ENCODE data around the gene DDX47.

DNA sequence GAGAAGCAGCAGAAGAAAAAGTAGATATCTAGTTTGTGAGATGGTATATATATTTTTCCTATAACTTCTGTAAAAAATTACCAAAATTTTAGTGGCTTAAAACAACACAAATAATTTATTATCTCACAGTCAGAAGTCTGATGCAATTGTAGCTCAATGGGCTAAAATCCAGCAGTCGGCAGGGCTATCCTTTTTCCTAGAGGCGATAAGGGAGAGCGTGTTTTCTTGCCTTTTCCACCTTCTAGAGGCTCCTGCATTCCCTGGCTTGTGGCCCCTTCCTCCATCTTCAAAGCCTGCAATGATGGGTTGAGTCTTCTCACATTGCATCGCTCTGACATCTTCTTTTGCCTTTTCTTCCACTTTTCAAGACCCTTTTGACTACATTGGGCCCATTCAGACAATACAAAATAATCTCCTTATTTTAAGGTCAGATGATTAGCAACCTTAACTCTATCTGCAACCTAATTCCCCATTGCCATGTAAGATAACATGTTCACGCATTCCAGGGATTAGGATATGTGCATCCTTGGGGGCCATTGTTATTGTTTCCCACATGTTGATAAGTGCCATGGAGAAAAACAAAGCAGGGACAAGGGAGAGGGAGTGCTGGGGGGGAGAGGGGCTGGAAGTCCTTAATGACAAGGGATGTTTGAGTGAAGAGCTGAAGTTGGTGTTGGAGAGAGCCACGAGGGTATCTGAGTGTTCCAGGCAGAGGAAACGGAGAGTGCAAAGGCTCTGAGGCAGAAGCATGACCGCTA is 13.8 kb upstream of the DDX47 start:
- no peak for TF ChIP-seq CREB1 (IDR thresholded peaks at IDR 0.05)
- TF ChIP-seq CREB1 (CRISPR knock-in tag; IDR thresholded peaks at IDR 0.05) = no peak
- TF ChIP-seq SUZ12 (IDR thresholded peaks at IDR 0.05; ENCODE audit: low read depth, low read length) = no peak
- TF ChIP-seq ARID2 (CRISPR knock-in tag; IDR thresholded peaks at IDR 0.05; ENCODE audit: borderline replicate concordance) = no peak
- no peak for TF ChIP-seq ZFP41 (CRISPR knock-in tag; IDR thresholded peaks at IDR 0.05; ENCODE audit: borderline replicate concordance)
- TF ChIP-seq NR3C1 (CRISPR knock-in tag; IDR thresholded peaks at IDR 0.05) = no peak
- TF ChIP-seq, protein P1, sequence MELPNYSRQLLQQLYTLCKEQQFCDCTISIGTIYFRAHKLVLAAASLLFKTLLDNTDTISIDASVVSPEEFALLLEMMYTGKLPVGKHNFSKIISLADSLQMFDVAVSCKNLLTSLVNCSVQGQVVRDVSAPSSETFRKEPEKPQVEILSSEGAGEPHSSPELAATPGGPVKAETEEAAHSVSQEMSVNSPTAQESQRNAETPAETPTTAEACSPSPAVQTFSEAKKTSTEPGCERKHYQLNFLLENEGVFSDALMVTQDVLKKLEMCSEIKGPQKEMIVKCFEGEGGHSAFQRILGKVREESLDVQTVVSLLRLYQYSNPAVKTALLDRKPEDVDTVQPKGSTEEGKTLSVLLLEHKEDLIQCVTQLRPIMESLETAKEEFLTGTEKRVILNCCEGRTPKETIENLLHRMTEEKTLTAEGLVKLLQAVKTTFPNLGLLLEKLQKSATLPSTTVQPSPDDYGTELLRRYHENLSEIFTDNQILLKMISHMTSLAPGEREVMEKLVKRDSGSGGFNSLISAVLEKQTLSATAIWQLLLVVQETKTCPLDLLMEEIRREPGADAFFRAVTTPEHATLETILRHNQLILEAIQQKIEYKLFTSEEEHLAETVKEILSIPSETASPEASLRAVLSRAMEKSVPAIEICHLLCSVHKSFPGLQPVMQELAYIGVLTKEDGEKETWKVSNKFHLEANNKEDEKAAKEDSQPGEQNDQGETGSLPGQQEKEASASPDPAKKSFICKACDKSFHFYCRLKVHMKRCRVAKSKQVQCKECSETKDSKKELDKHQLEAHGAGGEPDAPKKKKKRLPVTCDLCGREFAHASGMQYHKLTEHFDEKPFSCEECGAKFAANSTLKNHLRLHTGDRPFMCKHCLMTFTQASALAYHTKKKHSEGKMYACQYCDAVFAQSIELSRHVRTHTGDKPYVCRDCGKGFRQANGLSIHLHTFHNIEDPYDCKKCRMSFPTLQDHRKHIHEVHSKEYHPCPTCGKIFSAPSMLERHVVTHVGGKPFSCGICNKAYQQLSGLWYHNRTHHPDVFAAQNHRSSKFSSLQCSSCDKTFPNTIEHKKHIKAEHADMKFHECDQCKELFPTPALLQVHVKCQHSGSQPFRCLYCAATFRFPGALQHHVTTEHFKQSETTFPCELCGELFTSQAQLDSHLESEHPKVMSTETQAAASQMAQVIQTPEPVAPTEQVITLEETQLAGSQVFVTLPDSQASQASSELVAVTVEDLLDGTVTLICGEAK (IDR thresholded peaks at IDR 0.05) = no peak
- TF ChIP-seq, protein P1 (CRISPR knock-in tag; IDR thresholded peaks at IDR 0.05) = no peak
- no peak for TF ChIP-seq MZF1 (CRISPR knock-in tag; IDR thresholded peaks at IDR 0.05; ENCODE audit: borderline replicate concordance)
- TF ChIP-seq HNRNPH1 (optimal IDR thresholded peaks at IDR 0.05; ENCODE audit: low read depth, low read length) = no peak
- TF ChIP-seq POLR2AphosphoS5 (IDR thresholded peaks at IDR 0.05; ENCODE audit: low read depth, low read length) = no peak
- no peak for TF ChIP-seq ZNF891 (CRISPR knock-in tag; IDR thresholded peaks at IDR 0.05)
- TF ChIP-seq ZNF30 (CRISPR knock-in tag; IDR thresholded peaks at IDR 0.05) = no peak

Measured in HepG2 (cell line).